ENCODE data around the gene CACNA2D3.
"Not testable (repeated sequence)": the region's sequence is repeated elsewhere in the genome, so short reads cannot be mapped to it uniquely, and the experiment has no call there.

Gene CACNA2D3

GRCh38 chr3:54122324-54123002 is at the start of gene CACNA2D3:
Gene CACNA2D3 (plus strand): TSS chr3:54122552.
- DNase-seq = peak; percentile 67

- DNase-seq = no peak
Observed at GRCh38 chr3:54073386-54073785, 49.0 kb upstream of the CACNA2D3 start.

- no peak for DNase-seq
Observed at GRCh38 chr3:54079314-54079713, 43.0 kb upstream of the CACNA2D3 start.

GRCh38 chr3:54079730-54080325 is 42.5 kb upstream of the CACNA2D3 start:
- no peak for DNase-seq

GRCh38 chr3:54083921-54084320 is 38.4 kb upstream of the CACNA2D3 start:
- DNase-seq = no peak

GRCh38 chr3:54085936-54086335 is 36.4 kb upstream of the CACNA2D3 start:
- no peak for DNase-seq

- DNase-seq = no peak
Observed at GRCh38 chr3:54086652-54087405, 35.5 kb upstream of the CACNA2D3 start.

- peak; percentile 47 for DNase-seq
Observed at GRCh38 chr3:54087581-54088410, 34.6 kb upstream of the CACNA2D3 start.

- no peak for DNase-seq
Observed at GRCh38 chr3:54093491-54094248, 28.7 kb upstream of the CACNA2D3 start.

GRCh38 chr3:54094926-54095325 is 27.4 kb upstream of the CACNA2D3 start:
- no peak for DNase-seq

GRCh38 chr3:54099381-54099780 is 23.0 kb upstream of the CACNA2D3 start:
- no peak for DNase-seq

GRCh38 chr3:54104084-54104483 is 18.3 kb upstream of the CACNA2D3 start:
- DNase-seq = no peak

GRCh38 chr3:54116129-54116528 is 6.2 kb upstream of the CACNA2D3 start:
- not testable (repeated sequence) for DNase-seq

GRCh38 chr3:54120657-54121413 is 1.5 kb upstream of the CACNA2D3 start:
- peak; percentile 50 for DNase-seq

- DNase-seq = peak; percentile 57
Observed at GRCh38 chr3:54121414-54122323, 683 bp upstream of the CACNA2D3 start.

GRCh38 chr3:54123003-54123775 is 837 bp downstream of the CACNA2D3 start:
- DNase-seq = no peak

GRCh38 chr3:54123776-54124196 is 1.4 kb downstream of the CACNA2D3 start:
- no peak for DNase-seq

- DNase-seq = no peak
Observed at GRCh38 chr3:54125300-54125699, 2.9 kb downstream of the CACNA2D3 start.

- no peak for DNase-seq
Observed at GRCh38 chr3:54126551-54126950, 4.2 kb downstream of the CACNA2D3 start.

Data from right forelimb (tissue), 1 donor.